CD4-positive, alpha-beta T cell treated with Interleukin-17A for 4 hours (primary cell): ENCODE results near the gene CDKN2A.

Source experiments
- DNase-seq: peaks from one replicate; pipeline ENCODE4 v3.0.0-alpha.2; 2020; ENCODE audit warnings: mixed read lengths

CDKN2A gene

GRCh38 chr9:22005702-22006606 is 11.8 kb upstream of the CDKN2A start:
- no peak for DNase-seq

- peak; percentile 13 for DNase-seq
Observed at GRCh38 chr9:22005021-22005701, 11.0 kb upstream of the CDKN2A start.

GRCh38 chr9:22002038-22002437 is 7.8 kb upstream of the CDKN2A start:
- no peak for DNase-seq

- no peak for DNase-seq
Observed at GRCh38 chr9:21998026-21998425, 3.8 kb upstream of the CDKN2A start.

GRCh38 chr9:21997480-21997879 is 3.3 kb upstream of the CDKN2A start:
- no peak for DNase-seq

- DNase-seq: no peak
Observed at GRCh38 chr9:21996858-21997257, 2.7 kb upstream of the CDKN2A start.

GRCh38 chr9:21996438-21996837 is 2.2 kb upstream of the CDKN2A start:
- no peak for DNase-seq

GRCh38 chr9:21995666-21996398 is 1.6 kb upstream of the CDKN2A start:
- peak; percentile 18 for DNase-seq

GRCh38 chr9:21995006-21995665 is 944 bp upstream of the CDKN2A start:
- DNase-seq: peak; percentile 73

- peak; percentile 42 for DNase-seq
Observed at GRCh38 chr9:21994556-21995005, 389 bp upstream of the CDKN2A start, which contains the start of gene CDKN2B-AS1. Gene CDKN2B-AS1 (plus strand): TSS chr9:21994791.

- DNase-seq: no peak
Observed at GRCh38 chr9:21993007-21993406, 1.2 kb downstream of the CDKN2A start.

- no peak for DNase-seq
Observed at GRCh38 chr9:21991072-21991959, 2.9 kb downstream of the CDKN2A start.

- DNase-seq: no peak
Observed at GRCh38 chr9:21989440-21990189, 4.6 kb downstream of the CDKN2A start.

GRCh38 chr9:21988056-21988990 is 5.9 kb downstream of the CDKN2A start:
- DNase-seq: no peak

GRCh38 chr9:21985964-21986667 is 8.1 kb downstream of the CDKN2A start:
- DNase-seq: no peak

GRCh38 chr9:21984101-21984500 is 10.1 kb downstream of the CDKN2A start:
- DNase-seq: no peak

GRCh38 chr9:21983561-21983935 is 10.6 kb downstream of the CDKN2A start:
- no peak for DNase-seq

- DNase-seq: no peak
Observed at GRCh38 chr9:21982861-21983560, 11.2 kb downstream of the CDKN2A start.
